ENCODE data around the gene PALMD.

- no peak for TF ChIP-seq CTCF (IDR thresholded peaks at IDR 0.05)
- TF ChIP-seq POLR2A (IDR thresholded peaks at IDR 0.05) = no peak
These were observed 4.4 kb upstream of the PALMD start for GRCh38 chr1:99641558-99641957.
